Keratinocyte (primary cell): ENCODE results near the gene CDKN1B. TPM values are rescaled to one million over a fixed set of nuclear protein-coding genes. Genes with fewer than 3 reads are reported as not detected.
A peak's percentile ranks its signal among the peaks of the same experiment; 100 is the strongest.

ENCODE experiments used
- DNase-seq: peaks from one replicate; pipeline ENCODE4 v3.0.0-alpha.2; 2011; ENCODE audit warnings: low read depth, missing footprints, low spot score
- FAIRE-seq: peaks from 2 replicates; lab custom pipeline; 2011; peaks lifted over from hg19 to GRCh38; lab: Jason Lieb, UNC
- H2AFZ ChIP-seq: 2 replicates; pipeline ENCODE4 v1.6.0; 2012; ENCODE audit warnings: low read length, control low read depth, inconsistent platforms; ENCODE audit not compliant: control insufficient read depth
- H3K27ac ChIP-seq: 2 replicates; pipeline ENCODE4 v1.5.1; 2011; ENCODE audit warnings: low read length; ENCODE audit not compliant: control insufficient read depth, insufficient read depth
- H3K27me3 ChIP-seq: 3 replicates; pipeline ENCODE4 v1.6.0; 2011; ENCODE audit warnings: low read length; ENCODE audit not compliant: control insufficient read depth, insufficient read depth; ENCODE audit errors: extremely low read depth
- H3K36me3 ChIP-seq, 2 experiments: 2 replicates in 1 of 2; 3 replicates in 1 of 2; pipeline ENCODE4 v1.5.1; 2011; ENCODE audit warnings: low read length in 2 of 2, mild to moderate bottlenecking in 1 of 2; ENCODE audit not compliant: control insufficient read depth in 2 of 2, insufficient read depth in 2 of 2; ENCODE audit errors: extremely low read depth in 1 of 2
- H3K4me1 ChIP-seq: 3 replicates; pipeline ENCODE4 v1.5.1; 2011; ENCODE audit warnings: low read length; ENCODE audit not compliant: control insufficient read depth, insufficient read depth; ENCODE audit errors: extremely low read depth
- H3K4me2 ChIP-seq: 3 replicates; pipeline ENCODE4 v1.6.0; 2011; ENCODE audit warnings: low read depth, low read length; ENCODE audit not compliant: control insufficient read depth, insufficient read depth; ENCODE audit errors: extremely low read depth
- H3K4me3 ChIP-seq, 3 experiments: fragments of 200-600 bp in 1 of 3; sonication (generic) in 1 of 3; 2 replicates in 2 of 3; 3 replicates in 1 of 3; pipeline ENCODE4 v1.5.1; 2011 to 2016; ENCODE audit warnings: low read length in 3 of 3, mild to moderate bottlenecking in 3 of 3, control low read depth in 2 of 3, inconsistent platforms in 1 of 3, low read depth in 1 of 3, mixed read lengths in 1 of 3, mixed run types in 1 of 3, moderate library complexity in 1 of 3; ENCODE audit not compliant: control insufficient read depth in 2 of 3, insufficient read depth in 2 of 3; ENCODE audit errors: extremely low read depth in 1 of 3
- H3K79me2 ChIP-seq: 2 replicates; pipeline ENCODE4 v1.6.0; 2012; ENCODE audit warnings: low read length; ENCODE audit not compliant: control insufficient read depth, insufficient read depth
- H3K9ac ChIP-seq: 3 replicates; pipeline ENCODE4 v1.6.0; 2011; ENCODE audit warnings: low read length; ENCODE audit not compliant: control insufficient read depth, insufficient read depth; ENCODE audit errors: extremely low read depth
- H3K9me1 ChIP-seq: 3 replicates; pipeline ENCODE4 v1.6.0; 2011; ENCODE audit warnings: low read length; ENCODE audit not compliant: control insufficient read depth, insufficient read depth; ENCODE audit errors: extremely low read depth
- H3K9me3 ChIP-seq: 2 replicates; pipeline ENCODE4 v1.5.1; 2012; ENCODE audit warnings: low read depth, low read length; ENCODE audit not compliant: control insufficient read depth
- H4K20me1 ChIP-seq: 3 replicates; pipeline ENCODE4 v1.6.0; 2011; ENCODE audit warnings: low read length; ENCODE audit not compliant: control insufficient read depth, insufficient read depth; ENCODE audit errors: extremely low read depth
- CTCF ChIP-seq, 3 experiments: IDR thresholded peaks in 1 of 3; conservative IDR thresholded peaks in 1 of 3; optimal IDR thresholded peaks in 1 of 3; 2 replicates in 2 of 3; 3 replicates in 1 of 3; pipeline versions ENCODE3 to v1.5.1; 2011; ENCODE audit warnings: low read length in 3 of 3, mild to moderate bottlenecking in 3 of 3, moderate library complexity in 2 of 3, control low read depth in 1 of 3, inconsistent platforms in 1 of 3; ENCODE audit not compliant: insufficient read depth in 2 of 3; ENCODE audit errors: extremely low read depth in 1 of 3
- EZH2 ChIP-seq: IDR thresholded peaks from one replicate; pipeline ENCODE4 v1.6.1; 2012; ENCODE audit warnings: inconsistent platforms, mild to moderate bottlenecking, low read length, moderate library complexity
- dilution Hi-C: fragments of 300-500 bp; cut with MboI; formaldehyde crosslinking; loops from one replicate; pipeline ENCODE4 v1.7.0; 2020; ENCODE audit warnings: low sequenced_read_pairs; ENCODE audit not compliant: extremely low pct_ligation_motif_present
- polyA plus RNA-seq, 5 experiments: library from polyadenylated mRNA; depleted of rRNA in 3 of 5; stranded (reverse) in 3 of 5; stranded (forward) in 1 of 5; unstranded in 1 of 5; fragments of >200 nt; gene quantifications; 1 replicate in 1 of 5; 2 replicates in 3 of 5; 3 replicates in 1 of 5; pipeline versions ENCODE4 v1.2.1 to v1.2.3, GENCODE V29; 2011 to 2012; ENCODE audit warnings: missing spikeins in 2 of 5, low read depth in 1 of 5, low replicate concordance in 1 of 5

Gene CDKN1B
- polyA plus RNA-seq, 1 donor (not counting 4 experiments of a cell fraction or from before 2014, with no cell fraction given): 5.1 TPM

DNA sequence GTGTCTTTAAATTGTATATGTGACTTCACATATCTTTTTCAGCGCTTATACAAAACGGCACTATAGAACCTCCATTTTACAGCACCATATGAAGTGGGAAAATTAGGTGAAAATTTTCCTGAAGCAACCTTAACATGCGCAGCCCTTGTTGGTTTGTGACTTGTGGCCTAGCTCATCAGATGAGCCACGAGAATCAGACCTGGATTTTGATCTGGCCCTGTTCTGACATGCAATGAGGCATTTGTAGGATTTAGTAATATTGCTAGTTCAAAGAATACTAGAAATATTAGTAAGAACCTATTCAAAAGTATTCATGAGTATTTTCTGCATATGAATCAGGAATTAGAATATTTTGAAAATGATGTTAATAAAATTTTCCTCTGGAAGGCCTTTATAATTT is 2.9 kb downstream of the CDKN1B start:
- TF ChIP-seq EZH2: no peak
- no peak for TF ChIP-seq CTCF (optimal IDR thresholded peaks at IDR 0.05 in 1 of 3, IDR thresholded peaks at IDR 0.05 in 1 of 3, conservative IDR thresholded peaks at IDR 0.05 in 1 of 3; ENCODE audit: extremely low read depth in 1 of 3, insufficient read depth in 2 of 3, low read length in 3 of 3)
- H4K20me1 ChIP-seq: peaks cover 2% of the 10 kb centered on the region
- H3K9me3 ChIP-seq: no peaks in the 10 kb centered on the region
- peaks cover 59% of the 10 kb centered on the region for H3K79me2 ChIP-seq
- H3K27ac ChIP-seq: peak overlapping the region; percentile 93
- no peak overlapping the region for H2AFZ ChIP-seq
- H3K27me3 ChIP-seq: no peaks in the 10 kb centered on the region
- DNase-seq: no peak
- H3K4me3 ChIP-seq: peak overlapping the region; percentile 95 to 98 (median 97)
- H3K36me3 ChIP-seq: peaks cover 0 to 7% of the 10 kb centered on the region in 2 experiments
- peak; percentile 9 for FAIRE-seq
- H3K9ac ChIP-seq: peak overlapping the region; percentile 97
- peak overlapping the region; percentile 96 for H3K4me2 ChIP-seq
- H3K9me1 ChIP-seq: no peaks in the 10 kb centered on the region
- peaks cover 35% of the 10 kb centered on the region for H3K4me1 ChIP-seq
- dilution Hi-C loops: no loop called here

- FAIRE-seq (no peak), DNase-seq (no peak)
- H3K79me2 ChIP-seq: peaks cover 59% of the 10 kb centered on the region
- peaks cover 0 to 7% of the 10 kb centered on the region in 2 experiments for H3K36me3 ChIP-seq
- peak overlapping the region; percentile 97 for H3K9ac ChIP-seq
- TF ChIP-seq EZH2 (no peak), CTCF (optimal IDR thresholded peaks at IDR 0.05 in 1 of 3, IDR thresholded peaks at IDR 0.05 in 1 of 3, conservative IDR thresholded peaks at IDR 0.05 in 1 of 3; ENCODE audit: extremely low read depth in 1 of 3, insufficient read depth in 2 of 3, low read length in 3 of 3) (no peak)
- no peaks in the 10 kb centered on the region for H3K9me3 ChIP-seq
- H2AFZ ChIP-seq: no peak overlapping the region
- H3K9me1 ChIP-seq: no peaks in the 10 kb centered on the region
- no peaks in the 10 kb centered on the region for H3K27me3 ChIP-seq
- H3K4me3 ChIP-seq: peak overlapping the region in 2 of 3 experiments; percentile 49 to 97
- peaks cover 2% of the 10 kb centered on the region for H4K20me1 ChIP-seq
- H3K4me1 ChIP-seq: peaks cover 29% of the 10 kb centered on the region
- peak overlapping the region; percentile 93 for H3K27ac ChIP-seq
- peak overlapping the region; percentile 96 for H3K4me2 ChIP-seq
- dilution Hi-C loops: no loop called here
These were observed 3.5 kb downstream of the CDKN1B start for GRCh38 chr12:12720672-12721161.
